Germinal center (tissue), 1 donor: ENCODE data around the gene ANKS3.

Experiments used
- DNase-seq: peaks from one replicate; pipeline ENCODE4 v3.0.0; 2012; ENCODE audit warnings: mixed read lengths, low spot score

ANKS3 gene

GRCh38 chr16:4684058-4684715 lies 49.9 kb downstream of the ANKS3 start:
- no peak for DNase-seq

DNA sequence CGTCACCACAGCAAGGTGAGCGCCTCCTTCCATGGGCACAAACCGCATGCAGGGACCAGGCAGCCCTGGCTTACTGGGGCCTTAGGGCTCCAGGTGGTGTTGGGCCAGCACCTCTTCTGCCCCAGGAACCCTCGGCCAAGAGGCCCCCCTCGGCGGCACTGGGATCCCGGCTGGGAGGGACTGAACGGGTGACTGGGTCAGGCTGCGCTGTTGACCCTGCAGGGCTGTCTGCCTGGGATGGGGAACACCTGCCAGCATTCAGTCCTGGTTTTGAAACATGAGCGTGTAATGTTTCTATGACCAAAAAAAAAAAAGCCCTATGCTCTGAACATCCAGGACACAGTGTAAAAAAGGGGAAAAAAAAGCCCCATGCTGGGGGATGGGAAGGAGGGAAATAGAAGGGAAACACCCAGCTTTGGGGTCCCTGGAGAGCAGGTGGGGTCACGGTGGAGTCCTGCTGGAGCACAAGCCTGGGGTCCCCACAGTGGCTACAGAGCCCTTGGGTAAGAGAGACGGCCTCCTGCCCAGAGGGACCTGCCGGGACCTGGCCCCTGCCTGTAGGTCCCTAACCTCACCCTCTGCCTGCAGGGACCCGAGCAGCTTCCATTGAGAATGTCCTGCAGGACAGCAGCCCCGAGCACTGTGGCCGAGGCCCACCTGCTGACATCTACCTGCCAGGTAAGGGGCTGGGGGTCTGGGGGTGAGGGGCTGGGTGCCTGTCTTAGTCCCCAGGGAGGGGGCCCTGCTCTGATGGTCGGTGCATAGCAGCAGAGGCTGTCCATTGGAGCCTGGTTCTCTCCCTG lies 50.6 kb downstream of the ANKS3 start:
- no peak for DNase-seq

- no peak for DNase-seq
These were observed 51.3 kb downstream of the ANKS3 start for GRCh38 chr16:4682616-4683254.

GRCh38 chr16:4682084-4682591 lies 51.9 kb downstream of the ANKS3 start:
- DNase-seq, result no peak

DNA sequence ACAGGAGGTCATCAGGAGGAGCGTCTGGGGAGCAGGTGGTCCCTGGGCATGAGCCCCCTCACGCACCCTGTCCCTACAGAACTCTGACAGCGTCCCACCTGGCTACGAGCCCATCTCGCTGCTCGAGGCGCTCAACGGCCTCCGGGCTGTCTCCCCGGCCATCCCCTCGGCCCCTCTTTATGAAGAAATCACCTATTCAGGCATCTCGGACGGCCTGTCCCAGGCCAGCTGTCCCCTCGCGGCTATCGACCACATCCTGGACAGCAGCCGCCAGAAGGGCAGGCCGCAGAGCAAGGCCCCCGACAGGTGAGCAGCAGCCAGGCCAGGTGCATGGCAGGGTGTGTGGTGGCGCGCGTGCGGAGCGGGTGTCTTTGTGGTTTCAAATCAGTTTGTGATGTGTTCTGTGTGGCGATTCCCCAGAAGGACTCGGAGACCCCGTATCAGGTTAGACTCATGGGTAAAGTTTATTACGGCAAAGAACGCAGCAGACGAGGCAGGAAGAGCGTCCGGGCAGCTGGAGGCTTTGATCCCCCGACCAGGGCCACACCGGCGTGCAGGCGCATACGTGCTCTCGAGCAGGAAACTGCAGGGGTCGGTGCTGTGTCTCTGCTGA lies 52.5 kb downstream of the ANKS3 start:
- no peak for DNase-seq

DNA sequence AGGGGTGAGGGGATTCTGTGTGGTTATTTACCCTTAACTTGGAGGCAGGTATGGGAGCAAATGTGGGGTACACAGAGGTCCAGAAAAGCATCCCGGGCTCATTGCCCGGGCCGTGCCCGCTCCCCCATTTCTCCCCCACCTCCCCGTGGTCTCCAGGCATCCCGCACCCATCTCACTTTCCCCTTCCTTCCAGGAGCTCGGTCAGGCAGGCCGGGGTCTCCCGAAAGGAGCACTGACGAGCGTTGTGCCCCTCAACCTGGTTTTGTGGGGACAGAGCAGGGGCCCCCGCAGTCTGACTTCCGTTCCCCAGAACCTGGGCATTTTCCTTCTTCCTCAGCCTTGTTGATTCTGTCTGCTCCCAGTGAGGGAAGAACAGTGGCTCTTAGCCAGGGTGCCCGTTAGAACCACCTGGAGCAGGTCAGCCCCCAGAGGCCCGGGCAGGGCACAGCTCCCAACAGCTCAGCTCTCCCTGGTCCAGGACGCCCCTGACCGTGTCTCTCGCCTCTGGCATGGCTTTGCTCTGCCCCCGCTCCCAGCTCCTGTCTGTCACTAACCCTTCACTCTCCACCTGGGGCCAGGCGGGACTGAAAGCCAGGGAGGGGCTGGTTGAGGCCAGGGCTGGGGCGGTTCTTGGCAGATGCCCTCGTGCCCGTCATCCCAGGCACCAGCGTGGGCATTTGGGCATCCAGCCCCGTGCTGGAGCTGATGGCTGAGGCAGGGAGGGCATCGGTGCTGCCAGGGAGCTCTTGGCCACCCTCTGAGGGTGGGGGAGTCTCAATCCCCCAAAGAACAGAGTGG lies 53.2 kb downstream of the ANKS3 start:
- DNase-seq, result no peak

GRCh38 chr16:4679850-4680636 lies 54.0 kb downstream of the ANKS3 start:
- no peak for DNase-seq

- no peak for DNase-seq
These were observed 54.8 kb downstream of the ANKS3 start for GRCh38 chr16:4679156-4679849.

DNA sequence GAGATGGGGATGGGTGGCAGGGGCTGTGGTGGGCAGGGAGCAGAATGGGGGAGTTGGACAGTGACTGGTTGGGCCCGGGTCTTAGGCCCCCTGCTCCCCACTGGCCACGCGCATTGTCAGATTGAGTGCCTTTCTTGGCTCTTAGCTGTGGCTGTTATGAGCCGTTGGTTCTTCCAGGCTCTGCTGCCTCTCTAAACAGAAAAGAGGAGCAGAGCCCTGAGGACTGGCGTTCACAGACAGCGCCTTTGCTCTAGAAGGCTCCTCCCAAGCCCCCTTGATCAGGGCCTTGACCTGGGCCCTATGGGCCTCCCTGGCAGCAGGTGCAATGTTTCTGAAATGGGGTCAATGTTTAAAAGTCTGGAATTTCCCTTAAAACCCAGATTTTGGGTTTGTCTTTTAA lies 55.5 kb downstream of the ANKS3 start:
- no peak for DNase-seq

DNA sequence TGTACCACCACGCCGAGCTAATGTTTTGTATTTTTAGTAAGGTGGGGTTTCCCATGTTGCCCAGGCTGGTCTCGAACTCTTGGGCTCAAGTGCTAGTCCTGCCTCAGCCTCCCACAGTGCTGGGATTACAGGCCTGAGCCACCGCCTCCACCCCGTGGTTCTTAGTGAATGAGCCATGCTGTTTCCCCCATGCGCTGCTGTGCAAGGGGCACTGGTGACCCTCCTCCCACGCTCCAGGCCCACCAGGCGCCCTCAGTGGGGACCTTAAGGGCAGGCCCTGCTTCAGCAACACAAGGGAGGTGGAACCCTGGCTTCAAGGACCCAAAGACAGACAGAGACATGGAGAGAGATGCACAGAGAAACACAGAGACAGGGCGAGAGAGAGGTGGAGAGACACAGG lies 56.1 kb downstream of the ANKS3 start:
- no peak for DNase-seq

DNA sequence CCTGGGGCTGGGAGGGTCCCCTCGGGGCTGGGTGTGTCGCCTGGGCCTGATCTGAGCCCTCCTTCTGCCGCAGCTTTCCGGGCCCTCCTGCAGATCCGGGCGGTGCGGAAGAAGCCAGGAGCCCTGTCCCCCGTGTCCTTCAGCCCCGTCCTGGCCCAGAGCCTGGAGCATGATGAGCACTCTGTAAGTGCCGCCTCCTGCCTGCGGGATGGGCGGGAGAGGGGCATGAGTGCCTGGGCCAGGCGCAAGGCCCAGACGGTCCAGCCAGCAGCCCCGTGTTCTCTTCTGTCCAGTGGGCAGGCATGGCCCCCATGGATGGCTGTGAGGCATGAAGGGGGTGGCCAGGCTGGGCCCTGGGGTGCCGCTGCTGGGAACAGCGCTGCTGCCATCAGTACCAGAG lies 56.7 kb downstream of the ANKS3 start:
- DNase-seq, result no peak

GRCh38 chr16:4676831-4677230 lies 57.2 kb downstream of the ANKS3 start:
- no peak for DNase-seq

GRCh38 chr16:4675864-4676786 lies 57.9 kb downstream of the ANKS3 start:
- DNase-seq, result no peak

GRCh38 chr16:4674926-4675530 lies 59.0 kb downstream of the ANKS3 start:
- no peak for DNase-seq

DNA sequence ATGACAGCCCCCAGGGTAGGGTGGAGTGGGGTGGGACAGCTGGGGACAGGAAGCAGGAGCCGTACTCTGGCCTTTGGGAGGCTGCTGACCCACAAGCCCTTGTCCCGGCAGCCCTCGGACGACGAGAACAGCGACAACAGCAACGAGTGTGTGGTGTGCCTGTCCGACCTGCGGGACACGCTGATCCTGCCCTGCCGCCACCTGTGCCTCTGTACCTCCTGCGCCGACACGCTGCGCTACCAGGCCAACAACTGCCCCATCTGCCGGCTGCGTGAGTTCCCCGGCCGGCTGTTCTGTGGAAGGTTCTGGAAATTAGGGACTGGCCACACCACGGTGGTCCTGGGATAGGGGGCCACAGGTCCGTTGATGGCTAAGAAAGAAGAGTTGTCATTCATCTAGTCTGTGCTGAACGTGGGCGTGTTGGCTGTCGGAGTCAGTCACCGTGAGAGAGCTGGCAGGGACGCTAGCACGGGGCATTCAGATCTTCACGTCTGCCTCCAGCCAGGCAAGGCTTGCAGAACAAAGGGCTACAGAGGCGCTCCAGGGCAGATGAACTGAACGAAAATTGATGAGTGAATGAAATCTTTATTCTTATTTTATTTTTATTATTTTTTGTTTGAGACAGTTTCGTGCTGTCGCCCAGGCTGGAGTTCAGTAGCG lies 60.6 kb downstream of the ANKS3 start:
- DNase-seq, result no peak

DNA sequence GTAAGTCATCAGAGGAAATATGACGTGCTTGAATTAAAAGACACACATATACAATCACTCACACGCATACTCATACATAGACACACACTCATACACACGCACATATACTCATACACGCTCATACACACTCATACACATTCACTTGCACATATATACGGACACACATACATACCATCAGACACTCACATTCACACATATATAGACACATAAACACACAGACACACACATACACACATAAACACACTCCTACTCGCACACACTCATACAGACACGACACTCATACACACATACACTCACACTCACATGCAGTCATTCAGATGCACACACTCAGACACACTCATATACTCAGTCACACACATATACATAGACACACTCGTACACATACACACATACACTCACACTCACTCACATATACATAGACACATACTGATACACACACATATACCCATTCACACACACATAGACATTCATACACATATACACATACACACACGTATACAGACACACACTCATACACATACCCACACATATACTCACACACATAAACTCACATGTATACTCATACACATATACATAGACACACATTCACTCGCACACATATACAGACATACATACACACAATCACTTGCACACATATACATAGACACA lies 65.6 kb downstream of the ANKS3 start:
- no peak for DNase-seq

DNA sequence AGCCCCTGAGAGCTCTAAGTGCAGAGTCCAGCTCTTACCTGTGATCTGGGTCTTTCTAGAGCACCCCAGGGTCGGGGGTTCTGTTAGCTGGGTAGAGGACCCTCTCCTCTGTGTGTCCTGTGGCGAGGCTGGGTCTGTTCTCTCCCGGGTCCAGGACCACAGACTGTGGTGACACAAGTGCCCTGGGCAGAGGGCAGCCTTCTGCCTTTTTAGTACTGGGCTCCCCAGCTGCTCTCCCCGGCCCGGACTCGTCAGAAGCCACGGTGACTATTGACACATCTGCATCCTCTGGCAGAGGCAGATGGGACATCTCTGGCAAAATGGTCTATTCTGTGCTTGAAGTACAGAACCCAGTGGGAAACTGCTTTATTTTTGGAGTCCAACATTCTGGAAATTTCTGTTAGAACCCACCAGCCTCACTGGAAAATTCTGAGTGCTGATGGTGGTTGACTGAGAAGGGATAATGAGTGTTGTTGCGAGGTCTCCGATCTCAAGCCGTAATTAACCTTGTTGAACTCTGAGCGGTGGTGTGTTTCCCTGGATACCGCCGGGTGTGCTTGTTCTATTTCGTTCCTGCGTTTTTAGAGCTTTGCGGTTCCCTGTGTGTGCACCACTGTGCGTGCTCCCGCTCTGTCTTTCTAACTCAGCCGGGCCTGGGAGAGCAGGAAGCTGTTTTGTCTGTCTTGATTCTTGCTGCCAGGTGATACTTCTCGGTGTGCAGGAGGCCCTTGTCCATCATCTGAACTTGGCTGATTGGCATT lies 66.7 kb downstream of the ANKS3 start:
- DNase-seq, result no peak
